Fibroblast of mammary gland (primary cell): ENCODE measurements around the gene OSBPL1A.

ENCODE experiments used
- DNase-seq: peaks from one replicate; pipeline ENCODE4 v3.0.0-alpha.2; 2010; ENCODE audit warnings: low read depth
- H3K4me3 ChIP-seq: 2 replicates; pipeline ENCODE4 v1.5.1; 2011; ENCODE audit warnings: low read depth, mild to moderate bottlenecking, low read length, moderate library complexity; ENCODE audit not compliant: control insufficient read depth
- CTCF ChIP-seq: conservative IDR thresholded peaks from 2 replicates; pipeline ENCODE4 v1.5.1; 2011; ENCODE audit warnings: low read depth, low read length, inconsistent platforms; ENCODE audit not compliant: control insufficient read depth, insufficient read depth

OSBPL1A gene

GRCh38 chr18:24262087-24262486 is 135.5 kb downstream of the OSBPL1A start:
- H3K4me3 ChIP-seq: no peak overlapping the region
- no peak for DNase-seq
- TF ChIP-seq CTCF: no peak

GRCh38 chr18:24259869-24260641 is 137.6 kb downstream of the OSBPL1A start:
- TF ChIP-seq CTCF: no peak
- H3K4me3 ChIP-seq: no peak overlapping the region
- DNase-seq: no peak

- no peak overlapping the region for H3K4me3 ChIP-seq
- no peak for TF ChIP-seq CTCF
- DNase-seq: no peak
These were observed 143.6 kb downstream of the OSBPL1A start for GRCh38 chr18:24254071-24254470.

- TF ChIP-seq CTCF: no peak
- H3K4me3 ChIP-seq: no peak overlapping the region
- no peak for DNase-seq
These were observed 147.9 kb downstream of the OSBPL1A start for GRCh38 chr18:24249716-24250115.

- no peak for TF ChIP-seq CTCF
- H3K4me3 ChIP-seq: no peak overlapping the region
- no peak for DNase-seq
These were observed 149.3 kb downstream of the OSBPL1A start for GRCh38 chr18:24248359-24248758.

- no peak for TF ChIP-seq CTCF
- no peak overlapping the region for H3K4me3 ChIP-seq
- no peak for DNase-seq
These were observed 151.5 kb downstream of the OSBPL1A start for GRCh38 chr18:24246143-24246542.
